A673 (cell line): ENCODE measurements around the gene SYP.
"Not testable (repeated sequence)": the region's sequence is repeated elsewhere in the genome, so short reads cannot be mapped to it uniquely, and the experiment has no call there.

ENCODE experiments used
- EZH2 ChIP-seq: fragments of 200-600 bp; sonication (generic); IDR thresholded peaks from 2 replicates; pipeline ENCODE4 v1.6.1; 2017; ENCODE audit warnings: borderline replicate concordance, low read depth, mild to moderate bottlenecking, mixed read lengths, antibody characterized with exemption, low read length; ENCODE audit not compliant: poor library complexity, severe bottlenecking
- TF ChIP-seq, protein P1 (sequence below): fragments of 300-800, 200-600 bp; sonication (generic); conservative IDR thresholded peaks from 2 replicates; pipeline ENCODE4 v1.5.1; 2017; ENCODE audit warnings: low read depth, mild to moderate bottlenecking, antibody characterized with exemption, low read length, moderate library complexity, mixed read lengths

GRCh38 chrX:49143154-49143553 is 56.8 kb downstream of the SYP start:
- TF ChIP-seq, protein P1, sequence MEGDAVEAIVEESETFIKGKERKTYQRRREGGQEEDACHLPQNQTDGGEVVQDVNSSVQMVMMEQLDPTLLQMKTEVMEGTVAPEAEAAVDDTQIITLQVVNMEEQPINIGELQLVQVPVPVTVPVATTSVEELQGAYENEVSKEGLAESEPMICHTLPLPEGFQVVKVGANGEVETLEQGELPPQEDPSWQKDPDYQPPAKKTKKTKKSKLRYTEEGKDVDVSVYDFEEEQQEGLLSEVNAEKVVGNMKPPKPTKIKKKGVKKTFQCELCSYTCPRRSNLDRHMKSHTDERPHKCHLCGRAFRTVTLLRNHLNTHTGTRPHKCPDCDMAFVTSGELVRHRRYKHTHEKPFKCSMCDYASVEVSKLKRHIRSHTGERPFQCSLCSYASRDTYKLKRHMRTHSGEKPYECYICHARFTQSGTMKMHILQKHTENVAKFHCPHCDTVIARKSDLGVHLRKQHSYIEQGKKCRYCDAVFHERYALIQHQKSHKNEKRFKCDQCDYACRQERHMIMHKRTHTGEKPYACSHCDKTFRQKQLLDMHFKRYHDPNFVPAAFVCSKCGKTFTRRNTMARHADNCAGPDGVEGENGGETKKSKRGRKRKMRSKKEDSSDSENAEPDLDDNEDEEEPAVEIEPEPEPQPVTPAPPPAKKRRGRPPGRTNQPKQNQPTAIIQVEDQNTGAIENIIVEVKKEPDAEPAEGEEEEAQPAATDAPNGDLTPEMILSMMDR: not testable (repeated sequence)
- TF ChIP-seq EZH2: not testable (repeated sequence)
